Hematopoietic multipotent progenitor cell treated with erythropoietin and hydrocortisone succinate and interleukin-3 and kit ligand, for 17 days (in vitro differentiated cells): ENCODE results near the gene TOX3.

Source experiments
- DNase-seq: peaks from one replicate; pipeline ENCODE4 v3.0.0-alpha.2; 2015; ENCODE audit warnings: low spot score

The TOX3 gene

DNA sequence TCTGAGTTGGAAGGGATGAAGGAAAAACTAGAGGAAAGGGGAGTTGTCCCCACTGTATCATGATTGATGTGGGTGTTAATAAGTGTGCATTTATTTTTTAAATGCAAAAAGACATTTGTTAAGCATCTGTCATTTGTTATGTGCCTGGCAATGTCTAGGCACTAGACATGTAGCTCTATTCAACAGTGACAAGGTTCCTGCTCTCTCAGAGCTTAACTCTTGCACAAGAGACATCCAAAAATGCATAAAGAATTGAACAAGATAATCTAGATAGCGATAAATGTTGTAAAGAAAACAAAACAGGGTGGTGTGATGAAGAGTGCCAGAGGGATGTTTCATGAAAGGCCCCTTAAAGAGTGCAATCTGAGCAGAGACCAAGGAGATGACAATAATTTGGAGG lies 148.9 kb downstream of the TOX3 start:
- no peak for DNase-seq

DNA sequence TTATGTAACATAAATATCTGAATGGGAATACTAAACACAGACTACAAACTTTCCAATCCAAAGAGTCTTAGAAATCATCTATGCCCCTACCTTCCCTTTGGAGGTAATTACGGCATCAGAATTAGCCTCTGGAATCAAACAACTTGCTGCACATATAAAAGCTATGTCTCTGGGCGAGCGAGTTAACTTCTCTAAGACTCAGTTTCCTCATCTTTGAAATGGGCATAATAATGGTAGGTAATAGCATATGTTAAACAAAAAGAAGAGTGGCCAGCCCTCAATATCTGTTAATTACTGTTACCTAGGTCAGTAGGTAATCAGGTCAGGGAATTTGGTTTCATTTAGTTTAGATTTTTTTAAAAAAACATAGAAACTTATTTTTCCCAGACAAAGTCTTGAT lies 153.5 kb downstream of the TOX3 start:
- no peak for DNase-seq

DNA sequence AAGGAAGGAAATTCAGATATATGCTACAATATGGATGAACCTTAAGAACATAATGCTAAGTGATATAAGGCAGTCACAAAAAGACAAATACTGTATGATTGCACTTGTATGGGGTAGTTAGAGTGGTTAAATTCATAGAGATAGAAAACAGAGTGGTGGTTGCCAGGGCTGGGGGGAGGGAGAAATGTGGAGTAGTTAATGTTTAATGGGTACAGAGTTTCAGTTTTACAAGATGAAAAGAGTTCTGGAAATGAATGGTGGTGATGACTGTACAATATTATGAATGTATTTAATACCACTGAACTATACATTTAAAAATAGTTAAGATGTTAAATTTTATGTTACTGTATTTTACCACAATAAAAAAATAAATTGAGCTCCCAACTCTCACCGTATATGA lies 157.9 kb downstream of the TOX3 start:
- no peak for DNase-seq
